KG1 (cell line): Measurements from ENCODE around the gene MARK3.
A peak's percentile ranks its signal among the peaks of the same experiment; 100 is the strongest.

ENCODE experiments used
- DNase-seq: peaks from one replicate; lab custom pipeline; 2025; lab: John Stamatoyannopoulos, UW

MARK3 gene

DNA sequence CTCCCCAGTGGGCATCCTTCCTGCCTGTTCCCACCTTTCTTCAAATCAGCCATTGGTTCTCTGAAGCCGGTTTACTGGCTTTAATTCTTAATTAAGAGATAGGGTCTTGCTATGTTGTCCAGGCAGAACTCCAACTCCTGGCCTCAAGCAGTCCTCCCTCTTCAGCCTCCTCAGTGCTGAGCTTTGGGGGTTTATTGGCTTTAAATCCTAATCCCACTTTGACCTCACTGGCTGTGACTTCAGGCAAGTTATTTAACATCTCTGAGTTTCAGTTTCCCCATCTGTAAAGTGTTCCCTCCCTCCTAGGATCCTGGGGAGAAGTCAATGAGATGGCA, 141.7 kb downstream of the MARK3 start:
- no peak for DNase-seq

DNA sequence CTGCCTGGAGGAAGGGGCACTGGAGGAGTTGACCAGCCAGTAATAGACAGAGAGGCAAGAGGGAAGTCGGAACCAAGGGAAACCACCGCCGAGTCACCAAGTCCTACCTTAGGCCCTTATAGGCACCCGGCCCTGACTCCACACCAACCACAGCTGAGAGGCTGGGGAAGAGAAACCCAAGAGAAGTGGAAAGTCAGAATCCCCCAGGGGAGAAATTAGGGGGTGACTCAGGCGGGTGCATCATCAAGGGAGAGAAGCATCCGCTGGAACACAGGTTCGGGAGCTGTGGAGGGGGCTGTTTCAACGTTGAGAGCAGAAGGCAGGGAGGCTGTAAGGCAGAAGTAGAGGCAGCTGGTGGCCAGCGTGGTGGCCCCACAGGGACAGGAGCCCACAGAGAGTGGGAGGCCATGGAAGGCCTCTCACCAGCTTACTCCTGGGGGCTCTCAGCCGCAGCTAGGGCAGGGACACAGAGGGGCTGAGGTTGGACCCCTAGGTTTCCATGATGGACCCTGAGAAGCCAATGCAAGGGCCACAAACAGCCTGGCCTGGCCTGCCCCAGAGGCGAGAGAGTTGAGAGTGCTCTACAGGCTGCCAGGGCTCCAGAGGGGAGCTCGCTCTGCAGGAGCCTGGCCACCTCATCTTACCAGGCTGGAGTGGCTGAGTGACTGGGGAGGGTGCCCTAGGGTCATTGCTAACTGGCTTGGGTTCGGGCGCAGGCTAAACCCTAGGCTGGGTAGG, 142.4 kb downstream of the MARK3 start:
- no peak for DNase-seq

DNA sequence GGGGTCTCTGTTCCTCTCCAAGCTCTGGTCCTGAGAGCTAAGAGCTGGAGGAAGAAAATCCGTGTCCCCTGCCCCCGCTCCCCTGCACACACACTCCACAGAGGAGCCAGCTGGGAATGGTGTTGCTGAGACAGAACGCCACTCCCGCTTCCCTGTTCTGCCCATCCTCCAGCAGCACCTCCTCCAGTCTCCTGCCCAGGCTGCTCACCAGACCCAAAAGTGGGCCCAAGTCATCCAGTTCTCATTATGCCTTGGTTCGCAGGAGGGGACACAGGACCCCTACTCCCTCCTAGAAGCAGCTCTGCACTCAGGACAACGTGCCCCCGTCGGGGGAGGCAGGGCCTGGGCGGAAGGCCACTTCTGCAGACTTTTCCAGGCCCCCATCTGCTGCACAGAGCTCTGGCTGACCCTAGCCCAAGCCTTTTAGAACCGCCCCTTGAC, 143.0 kb downstream of the MARK3 start:
- DNase-seq: no peak

DNA sequence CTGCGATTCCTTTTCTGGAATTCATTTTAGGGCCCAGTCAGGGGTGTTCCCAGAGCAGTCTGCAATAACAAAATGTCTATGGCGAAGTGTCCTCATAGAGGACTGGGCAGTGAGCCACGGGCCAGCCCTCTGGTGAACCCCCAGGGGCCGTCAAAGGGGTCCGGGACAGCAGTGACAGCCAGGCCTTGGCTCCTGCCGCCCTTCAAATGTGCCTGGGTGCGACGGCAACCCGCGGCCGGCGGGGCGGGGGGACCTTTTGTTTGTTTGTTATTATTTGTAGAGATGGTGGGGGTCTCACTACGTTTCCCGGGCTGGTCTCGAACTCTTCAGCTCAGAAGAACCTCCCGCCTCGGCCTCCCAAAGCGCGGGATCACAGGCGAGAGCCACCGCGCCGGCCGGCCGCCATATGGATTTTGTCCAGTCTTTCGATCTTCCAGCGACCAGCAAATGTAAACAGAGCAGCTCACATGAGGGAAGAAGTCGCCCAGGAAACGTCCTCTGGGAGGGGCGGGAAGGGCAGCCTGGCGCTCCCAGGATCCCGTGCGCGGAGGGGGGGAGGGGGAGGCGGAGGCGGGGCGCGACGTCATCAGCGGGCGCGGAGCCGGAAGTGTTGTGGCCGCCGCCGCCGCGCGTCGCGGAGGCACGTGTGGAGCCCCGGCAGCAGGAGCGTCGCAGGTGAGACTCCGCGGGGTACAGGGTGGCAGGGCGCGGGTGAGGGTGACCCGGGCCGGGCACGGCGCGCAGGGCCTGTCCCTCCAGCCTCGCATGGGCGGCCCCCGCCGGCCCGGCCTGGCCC, 143.6 kb downstream of the MARK3 start, which contains the start of gene TRMT61A:
TRMT61A (plus strand) TSS at position 610 of the 796 bp plus-strand sequence. CDS start 783 bp downstream, outside the sequence.
- DNase-seq: peak; percentile 13

DNA sequence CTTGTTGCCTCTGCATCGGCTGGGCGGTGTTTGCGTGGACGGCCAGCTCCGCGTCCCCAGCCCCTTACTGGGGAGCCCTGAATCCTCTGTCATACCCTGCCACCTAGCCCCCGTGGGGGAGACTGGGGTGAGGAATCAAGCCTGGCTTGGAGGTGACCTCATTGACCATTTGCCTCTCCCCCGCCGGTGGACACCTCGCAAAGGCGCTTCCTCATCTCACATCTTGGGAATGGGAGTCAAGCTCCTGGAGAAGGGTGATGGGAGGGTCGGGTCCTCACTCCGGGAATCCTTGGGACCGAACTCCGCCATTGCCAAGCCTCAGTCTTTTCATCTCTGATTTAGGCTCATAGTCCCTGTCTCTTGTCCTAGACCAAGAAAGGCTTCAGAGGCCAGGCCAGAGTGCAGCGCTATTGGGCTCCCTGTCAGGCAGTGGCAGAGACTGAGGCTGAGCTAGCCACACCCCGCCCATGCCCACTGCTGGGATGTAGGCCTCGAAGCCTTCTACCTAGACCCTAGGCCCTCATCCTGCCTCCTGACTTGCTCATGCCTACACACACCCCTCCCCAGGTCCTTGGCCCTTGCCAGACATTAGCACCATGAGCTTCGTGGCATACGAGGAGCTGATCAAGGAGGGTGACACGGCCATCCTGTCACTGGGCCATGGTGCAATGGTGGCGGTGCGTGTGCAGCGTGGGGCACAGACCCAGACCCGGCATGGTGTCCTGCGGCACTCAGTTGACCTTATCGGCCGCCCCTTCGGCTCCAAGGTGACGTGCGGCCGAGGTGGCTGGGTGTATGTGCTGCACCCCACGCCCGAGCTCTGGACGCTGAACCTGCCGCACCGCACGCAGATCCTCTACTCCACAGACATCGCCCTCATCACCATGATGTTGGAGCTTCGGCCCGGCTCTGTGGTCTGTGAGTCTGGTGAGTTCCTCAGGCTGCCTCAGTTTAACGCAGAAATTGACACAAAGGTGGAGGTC, 144.5 kb downstream of the MARK3 start:
- no peak for DNase-seq

DNA sequence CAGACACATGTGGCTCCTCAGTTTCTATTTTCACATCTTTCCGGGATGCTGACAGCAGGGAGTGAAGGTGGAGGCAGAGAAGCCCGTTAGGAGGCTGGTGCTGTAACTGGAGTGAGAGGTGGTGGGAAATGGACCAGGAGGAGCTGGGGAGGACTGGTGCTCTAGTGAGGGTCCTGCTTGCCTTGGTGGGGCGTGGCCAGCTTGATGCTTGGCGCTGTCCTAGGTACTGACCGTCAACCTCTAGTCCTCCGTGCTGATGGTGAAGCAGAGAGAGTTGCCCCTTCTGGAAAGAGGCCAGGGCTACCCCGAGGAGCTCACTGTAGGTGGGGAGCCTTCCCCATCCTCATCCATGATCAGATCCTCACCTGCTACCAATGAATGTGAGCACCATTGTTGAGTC, 145.2 kb downstream of the MARK3 start:
- DNase-seq: no peak

DNA sequence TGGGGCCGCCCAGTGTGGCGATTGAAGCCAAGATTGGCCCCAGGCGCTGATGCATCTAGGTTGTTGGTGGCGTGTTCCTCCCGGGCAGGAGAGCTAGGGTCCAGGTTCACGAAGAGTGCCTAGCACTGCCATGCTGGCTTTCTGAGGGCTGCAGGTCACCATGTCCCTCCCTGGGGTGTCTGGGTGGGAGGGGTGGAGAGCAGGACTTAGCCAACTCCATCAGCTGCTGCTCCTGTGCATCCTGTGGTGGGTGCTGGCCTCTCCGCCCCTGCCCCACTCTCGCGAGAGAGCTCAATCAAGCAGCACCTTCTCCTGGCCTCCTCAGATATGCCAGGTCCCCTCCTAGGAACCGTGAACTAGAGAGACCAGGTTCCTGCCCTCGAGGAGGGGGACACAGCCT, 145.6 kb downstream of the MARK3 start:
- no peak for DNase-seq

DNA sequence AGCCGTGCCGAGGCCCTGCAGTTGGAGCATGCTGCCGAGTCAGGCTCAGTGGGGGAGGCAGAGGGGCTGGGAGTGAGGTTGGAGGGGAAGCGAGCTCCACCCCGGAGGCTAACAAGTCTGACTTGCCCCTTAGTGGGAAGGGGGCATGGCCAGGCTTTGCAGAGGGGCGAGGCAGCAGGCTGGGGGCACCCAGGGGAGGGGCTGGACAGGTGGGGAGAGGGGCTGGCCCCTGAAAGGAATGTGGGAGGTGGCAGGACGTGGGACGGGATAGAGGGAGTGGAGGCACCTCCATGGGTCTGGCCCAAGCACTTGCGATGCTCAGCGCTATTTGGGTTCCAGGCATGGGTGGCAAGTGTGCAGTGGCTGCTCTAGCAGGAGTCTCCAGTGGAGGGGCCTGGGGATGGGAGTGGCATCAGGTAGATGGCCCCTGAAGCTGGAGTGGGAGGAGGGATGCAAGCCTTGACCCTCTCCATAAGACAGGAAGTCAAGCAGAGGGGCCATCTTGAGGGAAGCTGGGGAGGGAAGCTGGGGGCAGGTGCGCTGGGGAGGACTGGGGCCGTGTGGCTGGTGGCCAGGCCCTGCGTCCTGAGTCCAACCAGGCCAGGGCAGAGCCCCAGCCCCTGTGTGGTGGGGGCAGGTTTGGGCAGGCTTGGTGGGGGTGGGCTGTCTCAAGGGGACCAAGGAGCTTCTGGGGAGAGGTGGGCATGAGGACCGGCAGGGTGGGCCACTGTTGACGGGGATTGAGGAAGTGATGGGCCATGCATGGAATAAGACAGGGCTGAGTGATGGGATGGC, 146.4 kb downstream of the MARK3 start:
- DNase-seq: no peak

DNA sequence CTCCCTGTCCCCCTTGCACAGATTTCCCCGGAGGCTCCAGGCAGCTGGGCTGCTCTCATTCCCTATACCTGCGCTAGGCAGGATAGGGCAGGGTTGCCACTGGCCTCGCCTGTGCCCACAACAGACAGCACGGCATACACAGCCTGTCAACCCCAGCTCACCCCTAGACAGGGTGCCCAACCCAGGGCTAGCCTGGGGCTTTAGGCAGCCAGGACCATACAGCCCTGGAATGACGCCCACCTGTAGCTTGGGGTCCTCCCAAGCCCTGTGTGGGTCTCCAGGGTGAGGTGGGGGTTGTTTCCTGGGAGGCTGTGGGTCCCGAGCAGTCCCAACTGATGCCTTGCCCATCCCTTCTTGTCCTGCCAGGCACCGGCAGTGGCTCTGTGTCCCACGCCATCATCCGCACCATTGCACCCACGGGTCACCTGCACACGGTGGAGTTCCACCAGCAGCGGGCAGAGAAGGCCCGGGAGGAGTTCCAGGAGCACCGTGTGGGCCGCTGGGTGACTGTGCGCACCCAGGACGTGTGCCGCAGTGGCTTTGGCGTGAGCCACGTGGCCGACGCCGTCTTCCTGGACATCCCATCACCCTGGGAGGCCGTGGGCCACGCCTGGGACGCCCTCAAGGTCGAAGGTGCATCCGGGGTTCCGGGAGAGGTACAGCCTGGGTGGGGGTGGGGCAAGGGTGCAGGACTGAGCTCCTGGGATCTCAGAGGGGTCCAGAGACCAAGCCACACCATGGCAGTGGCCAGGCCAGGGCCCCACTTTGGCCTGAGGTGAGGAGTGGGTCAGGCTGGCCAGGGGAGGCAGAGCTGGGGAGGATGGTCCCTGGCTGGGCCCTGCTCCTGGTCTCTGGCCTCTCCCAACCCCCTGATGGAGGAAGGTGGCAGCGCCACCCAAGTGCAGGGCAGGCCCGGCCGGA, 147.3 kb downstream of the MARK3 start:
- no peak for DNase-seq

DNA sequence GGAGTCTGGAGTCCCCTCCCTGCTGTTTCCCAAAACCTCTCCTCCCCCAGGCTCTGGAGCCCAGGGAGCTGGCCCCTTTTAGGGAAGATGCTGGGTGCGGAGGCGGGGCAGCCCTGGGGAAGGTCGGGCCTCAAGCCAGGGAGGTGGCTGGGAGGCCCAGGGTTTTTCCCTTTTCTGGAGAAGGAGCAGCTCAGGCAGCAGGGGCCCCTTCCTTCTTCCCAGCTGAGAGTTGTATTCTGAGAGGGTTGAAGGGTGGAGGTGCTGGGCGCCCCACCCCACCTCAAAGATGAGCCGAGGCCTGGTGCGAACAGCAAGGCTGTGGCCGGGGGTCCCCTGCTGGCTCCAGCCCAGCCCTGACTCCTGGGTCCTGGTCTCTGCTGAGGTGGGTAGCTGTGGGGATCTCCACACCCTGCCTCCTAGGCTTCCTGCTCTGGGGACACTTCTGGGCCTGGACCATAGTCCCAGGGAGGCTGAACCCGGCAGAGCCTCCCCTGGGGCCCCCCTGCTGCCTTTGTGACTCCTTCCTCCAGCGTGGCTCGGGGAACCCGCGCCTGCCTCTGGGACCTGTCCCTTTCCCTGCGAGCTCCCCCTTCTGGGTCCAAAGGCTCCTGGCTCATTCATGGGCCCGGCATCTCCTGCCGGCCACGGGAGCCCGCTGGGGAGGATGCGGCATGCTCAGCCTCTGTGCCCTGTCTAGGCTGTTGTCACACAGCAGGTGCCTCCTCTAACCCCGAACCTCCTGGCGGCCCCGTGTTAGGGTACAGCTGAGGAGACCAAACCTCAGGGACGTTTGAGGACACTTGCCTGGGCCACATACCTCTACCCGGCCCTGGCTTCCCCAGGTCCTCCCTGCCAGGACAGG, 148.2 kb downstream of the MARK3 start:
- DNase-seq: no peak

DNA sequence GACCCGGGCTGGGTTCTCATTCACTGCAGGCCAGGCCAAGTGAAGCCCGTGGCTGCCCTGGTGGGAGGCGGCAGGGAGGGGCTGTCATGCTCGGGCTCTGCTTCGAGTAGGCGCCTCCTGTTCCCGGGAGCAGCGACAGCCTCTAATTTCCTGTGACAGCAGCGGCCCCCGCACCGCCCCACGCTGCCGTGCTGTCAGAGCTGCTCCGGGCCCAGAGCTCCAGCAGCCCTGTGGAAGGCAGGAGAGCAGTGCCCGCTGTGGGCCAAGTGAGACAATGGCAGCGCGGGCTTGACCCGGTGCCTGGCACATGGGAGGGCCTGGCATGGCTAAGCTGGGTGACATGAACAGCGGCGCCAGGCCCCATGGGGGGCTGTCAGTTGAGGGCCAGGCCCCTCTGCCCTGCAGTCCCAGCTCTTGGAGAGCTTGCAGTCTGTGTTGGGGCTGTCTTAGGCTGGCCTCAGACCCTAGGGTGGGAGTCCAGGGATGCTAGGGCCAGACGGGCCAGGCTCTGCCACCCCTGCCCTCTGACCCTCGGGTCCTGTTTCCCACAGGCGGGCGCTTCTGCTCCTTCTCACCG, 148.9 kb downstream of the MARK3 start:
- no peak for DNase-seq

DNA sequence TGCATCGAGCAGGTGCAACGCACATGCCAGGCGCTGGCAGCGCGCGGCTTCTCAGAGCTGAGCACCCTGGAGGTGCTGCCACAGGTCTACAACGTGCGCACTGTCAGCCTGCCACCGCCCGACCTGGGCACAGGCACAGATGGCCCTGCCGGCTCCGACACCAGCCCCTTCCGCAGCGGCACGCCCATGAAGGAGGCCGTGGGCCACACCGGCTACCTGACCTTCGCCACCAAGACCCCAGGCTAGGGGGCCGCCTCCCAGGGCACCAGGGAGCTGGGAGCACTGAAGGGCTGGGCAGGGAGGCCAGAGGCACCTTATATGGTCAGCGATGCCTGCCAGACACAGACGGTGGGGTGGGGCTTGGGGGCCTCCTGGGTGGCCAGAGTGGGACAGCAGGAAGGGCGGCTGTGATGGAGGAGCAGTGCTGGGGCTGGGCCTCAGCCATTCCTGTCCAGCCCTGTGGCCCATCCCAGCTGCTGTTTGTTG, 149.4 kb downstream of the MARK3 start:
- no peak for DNase-seq

DNA sequence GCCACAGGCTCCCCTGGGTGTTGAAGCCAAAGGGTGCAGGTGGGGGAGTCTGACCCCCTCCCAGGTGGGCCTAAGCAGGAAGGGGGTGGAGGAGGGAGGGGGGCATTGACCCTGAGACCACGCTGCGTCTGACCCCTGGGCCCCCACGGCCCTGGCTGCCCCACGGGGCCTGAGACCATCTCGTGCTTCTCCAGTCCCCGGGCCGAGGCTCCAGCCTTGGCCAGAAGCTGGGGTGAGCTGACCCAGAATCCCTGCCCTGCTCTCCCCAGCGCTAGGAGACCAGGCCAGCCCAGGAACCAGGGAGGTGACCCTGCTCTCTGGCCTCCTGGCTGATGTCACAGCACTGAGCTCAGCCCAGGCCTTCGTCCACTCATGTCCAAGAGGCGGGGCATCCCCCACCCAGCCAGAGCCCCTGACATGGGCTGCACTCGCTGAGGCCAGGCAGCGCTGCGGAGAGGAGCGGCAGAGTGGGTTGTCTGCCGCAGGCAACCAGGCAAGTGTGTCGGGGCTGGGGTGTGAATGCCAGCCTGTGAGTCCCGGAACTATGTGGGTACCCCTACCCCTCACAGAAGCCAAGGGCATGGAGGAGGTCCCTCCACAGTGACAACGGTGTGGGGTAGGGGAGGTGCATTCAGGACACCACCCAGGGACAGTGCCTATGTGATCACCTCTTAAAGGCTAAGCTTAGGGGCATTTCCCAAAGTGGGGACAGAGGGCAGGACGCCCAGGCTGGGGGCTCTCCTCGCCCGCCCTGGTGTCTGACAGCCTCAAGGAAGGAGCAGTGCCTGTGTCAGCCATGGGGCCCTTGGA, 150.1 kb downstream of the MARK3 start:
- DNase-seq: no peak

DNA sequence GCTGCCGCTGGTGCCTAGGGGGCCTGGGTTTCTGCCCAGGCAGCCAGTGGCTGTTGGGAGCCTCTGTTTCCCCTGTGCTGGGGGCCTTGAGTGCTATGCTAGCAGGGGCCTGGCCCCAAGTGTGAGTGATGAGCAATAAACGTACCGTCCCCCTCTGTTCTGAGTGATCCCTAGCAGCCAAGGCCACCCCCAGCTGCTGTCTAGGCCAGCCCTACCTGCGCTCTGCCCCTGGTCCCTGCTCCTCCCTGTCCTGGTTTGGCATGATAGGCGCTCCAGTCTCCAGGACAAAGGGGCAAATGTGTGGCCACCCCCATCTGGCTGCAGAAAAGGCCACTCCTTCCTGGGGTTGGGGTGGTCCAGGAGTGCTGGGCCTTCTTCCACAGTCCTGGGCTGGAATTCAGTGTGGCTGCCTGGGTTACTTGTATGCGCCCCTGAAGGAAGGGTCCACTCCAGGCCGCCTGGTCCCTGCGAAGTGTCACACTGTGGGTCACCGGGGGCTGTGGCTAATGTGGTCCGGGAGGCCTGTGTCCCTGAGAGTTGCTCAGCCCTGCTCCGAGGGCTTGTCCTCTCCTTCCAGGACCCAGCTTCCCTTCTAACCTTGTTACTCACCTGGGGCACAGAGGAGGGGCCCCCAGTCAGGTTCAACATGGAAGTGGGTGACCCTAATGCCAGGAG, 150.8 kb downstream of the MARK3 start:
- no peak for DNase-seq

DNA sequence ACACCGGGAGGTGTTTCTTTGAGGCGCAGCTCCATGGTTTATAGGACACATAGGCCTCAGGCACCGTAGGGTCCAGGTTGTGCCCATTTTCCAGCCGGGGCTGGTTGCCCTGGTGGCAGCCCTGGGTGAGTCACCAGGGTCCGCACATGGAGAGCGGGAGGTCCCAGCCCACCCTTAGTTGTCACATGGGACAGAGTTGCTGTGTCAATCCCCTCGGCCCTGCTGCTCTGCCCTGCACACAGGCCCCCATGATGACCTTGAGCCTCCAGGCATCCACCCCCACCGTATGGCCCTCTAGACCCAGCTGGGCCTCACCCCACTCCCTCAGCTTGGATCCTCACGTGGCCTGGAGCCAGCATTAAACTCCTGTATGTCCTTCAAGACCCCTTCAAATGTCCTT, 151.5 kb downstream of the MARK3 start:
- DNase-seq: no peak

DNA sequence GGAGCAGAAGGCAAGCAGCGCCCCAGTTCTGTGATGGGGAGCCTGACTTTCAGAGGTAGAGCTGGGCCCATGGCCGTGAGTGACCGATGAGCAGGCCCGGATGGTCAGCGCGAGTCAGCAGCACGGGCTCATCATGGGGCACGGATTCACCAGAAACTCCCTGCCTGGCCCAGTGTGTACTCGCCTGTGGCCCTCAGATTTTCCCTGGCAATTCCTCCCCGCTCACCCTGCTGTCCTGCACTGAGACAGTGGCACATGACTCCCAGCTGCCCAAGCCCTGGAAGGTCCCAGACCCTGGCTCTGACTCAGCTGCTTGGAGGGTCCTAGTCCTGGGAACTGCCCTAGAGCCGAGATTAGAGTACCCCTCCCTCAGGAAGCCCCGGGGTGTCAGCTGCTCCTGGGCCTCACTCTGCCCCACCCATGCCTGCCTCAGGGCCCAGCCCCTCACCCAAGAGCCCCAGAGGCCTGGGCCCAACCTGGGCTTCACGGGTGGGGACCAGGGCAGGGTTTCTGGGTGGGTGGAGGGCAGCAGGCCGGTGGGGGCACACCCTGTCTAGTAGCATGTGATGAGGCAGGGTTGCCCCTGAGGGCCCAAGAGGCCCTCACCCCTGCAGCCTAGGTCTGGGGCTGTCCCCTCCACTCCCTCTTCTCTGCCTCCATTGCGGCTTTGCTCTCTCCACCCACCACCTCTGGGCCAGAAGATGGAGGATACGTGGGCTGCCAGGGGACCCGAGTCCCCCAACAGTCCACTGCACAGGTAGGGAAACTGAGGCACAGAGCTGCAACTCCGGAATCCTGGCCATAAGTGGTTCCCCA, 152.2 kb downstream of the MARK3 start:
- DNase-seq: no peak
